IMR-90 (cell line): ENCODE results near the gene PPM1D. TPM values are rescaled to one million over a fixed set of nuclear protein-coding genes. Genes with fewer than 3 reads are reported as not detected.

Experiments used
- ATAC-seq: fragments of 200-7000 bp; cut with Tn5 transposase; 2 replicates; pipeline ENCODE4 v1.9.1; 2020; ENCODE audit warnings: low read depth, mild to moderate bottlenecking, moderate library complexity
- BruUV-seq: library from RNA; stranded (reverse); fragments of 400-500 nt; replicated peaks from 2 replicates; lab custom pipeline; 2021; lab: Mats Ljungman, UMichigan
- CTCF ChIA-PET: fragments of 300-600 bp; formaldehyde crosslinking; extraction: SDS; loops from one replicate; lab custom pipeline; 2021; ENCODE audit warnings: antibody characterized with exemption; lab: Yijun Ruan, JAX
- POLR2A ChIA-PET: fragments of 300-600 bp; sonication (Branson Sonifier 250); formaldehyde crosslinking; loops from one replicate; lab custom pipeline; 2022; ENCODE audit warnings: antibody characterized with exemption; ENCODE audit not compliant: unreplicated experiment; lab: Charles Lee
- DNase-seq: peaks from one replicate; pipeline ENCODE4 v3.0.0; 2013
- H2AFZ ChIP-seq: replicated peaks from 2 replicates; pipeline ENCODE3; 2013; ENCODE audit warnings: low read length, mild to moderate bottlenecking; ENCODE audit not compliant: poor library complexity
- H2AK5ac ChIP-seq: 2 replicates; pipeline ENCODE4 v1.6.1; 2013; ENCODE audit warnings: low read depth, low read length, inconsistent platforms
- H2AK9ac ChIP-seq: replicated peaks from 2 replicates; pipeline ENCODE3; 2013; ENCODE audit warnings: mild to moderate bottlenecking, low read depth, low read length, moderate library complexity; ENCODE audit not compliant: poor library complexity
- H2BK120ac ChIP-seq: 2 replicates; pipeline ENCODE4 v1.6.1; 2013; ENCODE audit warnings: low read depth, low read length, inconsistent platforms
- H2BK15ac ChIP-seq: 3 replicates; pipeline ENCODE4 v1.6.1; 2013; ENCODE audit warnings: low read depth, low read length, inconsistent platforms
- H2BK20ac ChIP-seq: 2 replicates; pipeline ENCODE4 v1.6.1; 2013; ENCODE audit warnings: low read depth, mild to moderate bottlenecking, inconsistent platforms, low read length, moderate library complexity
- H2BK5ac ChIP-seq: 2 replicates; pipeline ENCODE4 v1.6.1; 2013; ENCODE audit warnings: mild to moderate bottlenecking, low read depth, low read length, inconsistent platforms; ENCODE audit not compliant: poor library complexity, severe bottlenecking
- H3K14ac ChIP-seq: replicated peaks from 2 replicates; pipeline ENCODE4 v1.6.1; 2013; ENCODE audit warnings: low read depth, low read length, inconsistent platforms
- H3K18ac ChIP-seq: 2 replicates; pipeline ENCODE4 v1.6.1; 2013; ENCODE audit warnings: low read depth, low read length, control low read depth
- H3K23ac ChIP-seq: 2 replicates; pipeline ENCODE4 v1.6.1; 2013; ENCODE audit warnings: low read depth, low read length, inconsistent platforms
- H3K27ac ChIP-seq: 2 replicates; pipeline ENCODE4 v1.5.1; 2013; ENCODE audit warnings: mild to moderate bottlenecking, control low read depth, low read length; ENCODE audit not compliant: insufficient read depth
- H3K27me3 ChIP-seq: 2 replicates; pipeline ENCODE4 v1.6.1; 2013; ENCODE audit warnings: low read length; ENCODE audit not compliant: control insufficient read depth, insufficient read depth
- H3K36me3 ChIP-seq: 2 replicates; pipeline ENCODE4 v1.6.1; 2013; ENCODE audit warnings: low read length, mixed read lengths; ENCODE audit not compliant: control insufficient read depth, insufficient read depth
- H3K4ac ChIP-seq: 2 replicates; pipeline ENCODE4 v1.6.1; 2013; ENCODE audit warnings: low read depth, low read length, inconsistent platforms
- H3K4me1 ChIP-seq: 2 replicates; pipeline ENCODE4 v1.6.1; 2013; ENCODE audit warnings: low read length, mixed read lengths; ENCODE audit not compliant: control insufficient read depth, insufficient read depth
- H3K4me2 ChIP-seq: 2 replicates; pipeline ENCODE4 v1.6.1; 2013; ENCODE audit warnings: low read depth, mild to moderate bottlenecking, control low read depth, low read length, moderate library complexity
- H3K4me3 ChIP-seq: 2 replicates; pipeline ENCODE4 v1.5.1; 2013; ENCODE audit warnings: low read depth, mild to moderate bottlenecking, control low read depth, low read length, moderate library complexity; ENCODE audit not compliant: insufficient read depth
- H3K56ac ChIP-seq: 2 replicates; pipeline ENCODE4 v1.6.1; 2013; ENCODE audit warnings: low read length, inconsistent platforms; ENCODE audit not compliant: insufficient read depth; ENCODE audit errors: extremely low read depth
- H3K79me1 ChIP-seq, 2 experiments: 2 replicates each; pipeline ENCODE4 v1.6.1; 2013; ENCODE audit warnings: low read length in 2 of 2, inconsistent platforms in 1 of 2, low read depth in 1 of 2
- H3K9ac ChIP-seq: 2 replicates; pipeline ENCODE4 v1.6.1; 2013; ENCODE audit warnings: low read depth, low read length, control low read depth
- H3K9me1 ChIP-seq: 2 replicates; pipeline ENCODE4 v1.6.1; 2013; ENCODE audit warnings: low read length, inconsistent platforms; ENCODE audit not compliant: insufficient read depth
- H3K9me3 ChIP-seq: 2 replicates; pipeline ENCODE4 v1.6.1; 2013; ENCODE audit warnings: low read length; ENCODE audit not compliant: control insufficient read depth, insufficient read depth
- H4K20me1 ChIP-seq: 2 replicates; pipeline ENCODE4 v1.6.1; 2013; ENCODE audit warnings: low read length, inconsistent platforms; ENCODE audit not compliant: insufficient read depth
- H4K5ac ChIP-seq: 2 replicates; pipeline ENCODE4 v1.6.1; 2013; ENCODE audit warnings: mild to moderate bottlenecking, low read depth, low read length, control low read depth
- H4K8ac ChIP-seq, 2 experiments: 2 replicates each; pipeline ENCODE4 v1.6.1; 2013; ENCODE audit warnings: low read depth in 2 of 2, low read length in 2 of 2, control low read depth in 1 of 2, inconsistent platforms in 1 of 2
- H4K91ac ChIP-seq: 2 replicates; pipeline ENCODE4 v1.6.1; 2013; ENCODE audit warnings: low read depth, low read length, inconsistent platforms; ENCODE audit not compliant: insufficient read depth
- BHLHE40 ChIP-seq: fragments of 150-350 bp; IDR thresholded peaks from 2 replicates; pipeline ENCODE4 v1.6.1; 2016; ENCODE audit warnings: mild to moderate bottlenecking, low read depth, low read length
- CEBPB ChIP-seq: IDR thresholded peaks from 2 replicates; pipeline ENCODE4 v1.6.1; 2012; ENCODE audit warnings: low read depth, low read length, improper control_type of control experiment
- CHD1 ChIP-seq: IDR thresholded peaks from 2 replicates; pipeline ENCODE4 v1.6.1; 2012; ENCODE audit warnings: low read depth, low read length, improper control_type of control experiment
- CTCF ChIP-seq: conservative IDR thresholded peaks from 2 replicates; pipeline ENCODE4 v1.5.1; 2012; ENCODE audit warnings: mild to moderate bottlenecking, low read depth, low read length, improper control_type of control experiment
- ELK1 ChIP-seq: fragments of 150-350 bp; IDR thresholded peaks from 2 replicates; pipeline ENCODE4 v1.6.1; 2016; ENCODE audit warnings: low read depth, mild to moderate bottlenecking, low read length, moderate library complexity, borderline replicate concordance
- FOS ChIP-seq: fragments of 150-350 bp; IDR thresholded peaks from 2 replicates; pipeline ENCODE4 v1.6.1; 2016; ENCODE audit warnings: low read depth, low read length
- MAFK ChIP-seq: IDR thresholded peaks from 2 replicates; pipeline ENCODE4 v1.6.1; 2012; ENCODE audit warnings: low read depth, low read length, improper control_type of control experiment
- MAZ ChIP-seq: IDR thresholded peaks from 2 replicates; pipeline ENCODE4 v1.6.1; 2012; ENCODE audit warnings: low read depth, mild to moderate bottlenecking, low read length, improper control_type of control experiment, moderate library complexity, borderline replicate concordance
- MXI1 ChIP-seq: IDR thresholded peaks from 2 replicates; pipeline ENCODE4 v1.6.1; 2012; ENCODE audit warnings: low read depth, mild to moderate bottlenecking, low read length, moderate library complexity, borderline replicate concordance
- NFE2L2 ChIP-seq: fragments of 150-350 bp; IDR thresholded peaks from 2 replicates; pipeline ENCODE4 v1.6.1; 2016; ENCODE audit warnings: low read depth, mild to moderate bottlenecking, low read length
- POLR2A ChIP-seq: IDR thresholded peaks from 2 replicates; pipeline ENCODE4 v1.6.1; 2012; ENCODE audit warnings: mild to moderate bottlenecking, low read depth, low read length
- RAD21 ChIP-seq: IDR thresholded peaks from 2 replicates; pipeline ENCODE4 v1.6.1; 2012; ENCODE audit warnings: low read length, improper control_type of control experiment
- RCOR1 ChIP-seq: IDR thresholded peaks from 2 replicates; pipeline ENCODE4 v1.6.1; 2012; ENCODE audit warnings: mild to moderate bottlenecking, low read length, improper control_type of control experiment; ENCODE audit not compliant: insufficient replicate concordance
- RFX5 ChIP-seq: IDR thresholded peaks from 2 replicates; pipeline ENCODE4 v1.8.0; 2012; ENCODE audit warnings: low read depth, mild to moderate bottlenecking, low read length, moderate library complexity
- SMC3 ChIP-seq: fragments of 150-350 bp; IDR thresholded peaks from 2 replicates; pipeline ENCODE4 v1.6.1; 2016; ENCODE audit warnings: low read depth, mild to moderate bottlenecking, antibody characterized with exemption, low read length, moderate library complexity
- USF2 ChIP-seq: fragments of 150-350 bp; IDR thresholded peaks from 2 replicates; pipeline ENCODE4 v1.6.1; 2017; ENCODE audit warnings: mild to moderate bottlenecking, antibody characterized with exemption, low read length, low read depth
- WGBS, 2 experiments: methylation state at CpG; one replicate each; pipeline versions ENCODE4 v1.1.5 to v1.1.7; 2013; ENCODE audit warnings: missing lambda C conversion rate in 2 of 2; ENCODE audit not compliant: insufficient read length in 1 of 2; ENCODE audit errors: extremely low coverage in 2 of 2; 5-methylcytosine and 5-hydroxymethylcytosine counted together
- dilution Hi-C: fragments of 300-500 bp; cut with HindIII; formaldehyde crosslinking; loops from one replicate; pipeline ENCODE4 v1.14.3; 2018; ENCODE audit warnings: low sequenced_read_pairs; ENCODE audit not compliant: unreplicated experiment
- in situ Hi-C: fragments of 300-500 bp; cut with MboI; formaldehyde crosslinking; loops from 3 replicates; pipeline ENCODE4 v1.14.3; 2019; ENCODE audit warnings: low sequenced_read_pairs, inconsistent platforms, mixed read lengths
- intact Hi-C: fragments of 100-400 bp; cut with micrococcal nuclease; formaldehyde crosslinking; loops from 2 replicates; pipeline ENCODE4 v1.10.0; 2022
- polyA plus RNA-seq, 3 experiments: library from polyadenylated mRNA; depleted of rRNA; stranded (reverse); fragments of >200 nt; gene quantifications; 2 replicates each; pipeline ENCODE4 v1.2.3, GENCODE V29; 2012; ENCODE audit warnings: low replicate concordance in 1 of 3
- total RNA-seq: library from RNA; depleted of rRNA; stranded (reverse); fragments of >200 nt; gene quantifications from 2 replicates; pipeline ENCODE4 v1.2.3, GENCODE V29; 2012

The PPM1D gene
- total and polyA plus RNA-seq, 2 of the 4 experiments (the other 2 are of a cell fraction) = 5.5 to 16.1 TPM

GRCh38 chr17:60656499-60656898 lies 56.5 kb downstream of the PPM1D start:
- Histone ChIP-seq H3K27ac (no peak overlapping the region), H3K4me1 (no peaks in the 10 kb centered on the region), H3K27me3 (no peaks in the 10 kb centered on the region), H3K36me3 (peaks cover 7% of the 10 kb centered on the region), H3K79me1 (peaks cover 26 to 29% of the 10 kb centered on the region in 2 experiments), H3K18ac (no peak overlapping the region), H2BK20ac (no peak overlapping the region), H3K23ac (no peak overlapping the region), H3K14ac (no peak overlapping the region), H3K9ac (no peak overlapping the region), H4K5ac (no peak overlapping the region), H3K4me3 (no peak overlapping the region), H2AFZ (no peak overlapping the region), H4K91ac (no peak overlapping the region), H3K56ac (no peak overlapping the region), H2AK9ac (no peak overlapping the region), H4K20me1 (peaks cover 11% of the 10 kb centered on the region; the same call in 1 of the 2 replicates), H3K4me2 (no peak overlapping the region), H2BK5ac (no peak overlapping the region), H3K9me3 (no peaks in the 10 kb centered on the region), H3K9me1 (no peaks in the 10 kb centered on the region), H2AK5ac (no peak overlapping the region), H2BK15ac (no peak overlapping the region), H3K4ac (no peak overlapping the region), H4K8ac (no peak overlapping the region), H2BK120ac (no peak overlapping the region)
- CTCF ChIA-PET = no interaction called here
- dilution Hi-C loops = no loop called here
- TF ChIP-seq BHLHE40 (no peak), CHD1 (no peak), NFE2L2 (no peak), MXI1 (no peak), MAFK (no peak), MAZ (no peak), RFX5 (no peak), CTCF (no peak), CEBPB (no peak), SMC3 (no peak), FOS (no peak), POLR2A (no peak), RAD21 (no peak), USF2 (no peak), RCOR1 (no peak), ELK1 (no peak)
- in situ Hi-C loops = no loop called here
- no TSS peak for BruUV-seq
- POLR2A ChIA-PET = no interaction called here
- WGBS, 2 experiments = 93% methylated on average over 3 of the region's 5 CpGs; no CpG with 5 or more reads in 1 of the 2 experiments
- DNase-seq = no peak
- ATAC-seq = no peak
- intact Hi-C loops = no loop called here
